ENCODE measurements around the gene SMIM35. TPM values are rescaled to one million over a fixed set of nuclear protein-coding genes. Genes with fewer than 3 reads are reported as not detected.

The SMIM35 gene
- total RNA-seq, 1 experiment from 2014 or later, result not detected

DNA sequence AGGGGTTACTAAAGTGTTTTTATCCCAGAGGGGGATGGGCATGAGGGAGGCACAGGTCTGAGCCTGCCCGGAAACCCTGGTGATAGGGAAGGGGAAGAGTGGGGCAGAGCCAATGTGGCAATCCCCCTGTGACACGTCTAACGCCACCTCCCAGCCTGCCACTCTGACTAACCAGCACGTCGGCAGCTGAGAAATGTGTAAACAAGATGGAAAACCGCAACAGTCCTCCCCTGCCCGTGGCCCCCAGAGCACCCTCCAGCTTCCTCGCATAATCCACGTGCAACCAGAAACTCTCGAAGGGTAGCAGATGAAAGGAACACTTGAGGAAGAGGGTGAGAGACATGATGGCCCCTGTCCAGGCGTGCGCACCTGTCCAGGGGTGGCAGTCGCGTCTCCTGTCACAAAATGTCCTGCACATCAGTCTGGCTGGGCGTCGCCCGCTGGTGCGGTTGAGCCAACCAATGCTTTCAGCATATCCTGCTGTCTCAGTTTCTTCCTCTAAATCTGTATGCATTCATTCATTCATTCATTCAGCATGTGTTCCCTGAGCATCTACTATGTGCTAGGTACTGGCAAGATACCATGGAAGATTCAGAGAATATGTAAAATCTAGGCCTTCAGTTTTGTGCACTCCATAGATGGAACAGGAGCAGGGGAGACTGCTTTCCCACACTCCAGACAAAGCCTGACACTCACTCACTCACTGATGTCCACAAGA lies 5.4 kb downstream of the SMIM35 start:
- no peak overlapping the region for H3K4ac ChIP-seq (ENCODE audit: low read depth, low read length)
- H3T11ph ChIP-seq (ENCODE audit: low read length), result no peak overlapping the region
- no peak overlapping the region for H3K9ac ChIP-seq (ENCODE audit: extremely low read depth, insufficient read length, low read length)
- no peak overlapping the region for H3K23ac ChIP-seq (ENCODE audit: insufficient read length, low read depth, low read length)
- H3K27me3 Mint-ChIP-seq (ENCODE audit: low read depth), result peaks cover 18% of the 10 kb centered on the region
- H2BK15ac ChIP-seq (ENCODE audit: low read depth, low read length), result no peak overlapping the region
- H2BK20ac ChIP-seq (ENCODE audit: low read depth, low read length, poor library complexity, severe bottlenecking), result no peak overlapping the region
- no peak overlapping the region for H3K4me3 Mint-ChIP-seq
- no peaks in the 10 kb centered on the region for H3K27me3 ChIP-seq (ENCODE audit: insufficient read depth, low read length)
- no peak overlapping the region for H3K56ac ChIP-seq (ENCODE audit: insufficient read length, low read depth, low read length)
- H4K8ac ChIP-seq (replicated peaks; ENCODE audit: insufficient read length, low read depth, low read length), result no peak overlapping the region
- H2BK12ac ChIP-seq (ENCODE audit: insufficient read length, low read depth, low read length), result no peak overlapping the region
- no CpG with 5 or more reads among the region's 18 CpGs for WGBS (ENCODE audit: extremely low coverage, insufficient read length, low lambda C conversion rate)
- H3K4me1 Mint-ChIP-seq, result peaks cover 14 to 34% of the 10 kb centered on the region in 2 experiments
- no peaks in the 10 kb centered on the region for H3K9me3 ChIP-seq (ENCODE audit: control insufficient read depth, low read depth, low read length)
- H3K18ac ChIP-seq (ENCODE audit: insufficient read length, low read depth, low read length), result no peak overlapping the region
- no peaks in the 10 kb centered on the region for H3K23me2 ChIP-seq (ENCODE audit: insufficient read length, low read depth, low read length, poor library complexity, severe bottlenecking)
- no peak overlapping the region for H2AK5ac ChIP-seq (ENCODE audit: insufficient read length, low read length)
- no peaks in the 10 kb centered on the region for H3K79me1 ChIP-seq (ENCODE audit: insufficient read depth, low read depth, low read length, poor library complexity, severe bottlenecking)
- no peaks in the 10 kb centered on the region for H4K20me1 ChIP-seq (ENCODE audit: control insufficient read depth, insufficient read depth, insufficient read length)
- H3K79me2 ChIP-seq (ENCODE audit: insufficient read depth, low read length), result no peaks in the 10 kb centered on the region
- no peak overlapping the region for H4K91ac ChIP-seq (ENCODE audit: insufficient read length, low read depth, low read length)
- peaks cover under 1 to 1% of the 10 kb centered on the region in 2 experiments; a peak in 1 of 5 replicates for H3K9me3 Mint-ChIP-seq
- H4K5ac ChIP-seq (ENCODE audit: insufficient read length, low read depth, low read length), result no peak overlapping the region
- DNase-seq, result no peak
- H3K4me2 ChIP-seq (ENCODE audit: insufficient read depth, insufficient read length, low read length), result no peak overlapping the region
- no peaks in the 10 kb centered on the region; the same call in 1 of the 2 replicates for H3K4me1 ChIP-seq (ENCODE audit: insufficient read depth, low read length)
- no peak overlapping the region for H3K14ac ChIP-seq (ENCODE audit: insufficient read depth, low read length)
- no peak overlapping the region for H2AFZ ChIP-seq (ENCODE audit: low read length)
- no peaks in the 10 kb centered on the region; a peak in 2 of 7 replicates for H3K36me3 Mint-ChIP-seq (ENCODE audit: insufficient read depth in 1 of 3, low read depth in 3 of 3)
- no peak overlapping the region for H2BK120ac ChIP-seq (ENCODE audit: low read depth, low read length, poor library complexity, severe bottlenecking)
- no peak overlapping the region for H2BK5ac ChIP-seq (ENCODE audit: insufficient read length, low read length)
- TF ChIP-seq, protein P1, sequence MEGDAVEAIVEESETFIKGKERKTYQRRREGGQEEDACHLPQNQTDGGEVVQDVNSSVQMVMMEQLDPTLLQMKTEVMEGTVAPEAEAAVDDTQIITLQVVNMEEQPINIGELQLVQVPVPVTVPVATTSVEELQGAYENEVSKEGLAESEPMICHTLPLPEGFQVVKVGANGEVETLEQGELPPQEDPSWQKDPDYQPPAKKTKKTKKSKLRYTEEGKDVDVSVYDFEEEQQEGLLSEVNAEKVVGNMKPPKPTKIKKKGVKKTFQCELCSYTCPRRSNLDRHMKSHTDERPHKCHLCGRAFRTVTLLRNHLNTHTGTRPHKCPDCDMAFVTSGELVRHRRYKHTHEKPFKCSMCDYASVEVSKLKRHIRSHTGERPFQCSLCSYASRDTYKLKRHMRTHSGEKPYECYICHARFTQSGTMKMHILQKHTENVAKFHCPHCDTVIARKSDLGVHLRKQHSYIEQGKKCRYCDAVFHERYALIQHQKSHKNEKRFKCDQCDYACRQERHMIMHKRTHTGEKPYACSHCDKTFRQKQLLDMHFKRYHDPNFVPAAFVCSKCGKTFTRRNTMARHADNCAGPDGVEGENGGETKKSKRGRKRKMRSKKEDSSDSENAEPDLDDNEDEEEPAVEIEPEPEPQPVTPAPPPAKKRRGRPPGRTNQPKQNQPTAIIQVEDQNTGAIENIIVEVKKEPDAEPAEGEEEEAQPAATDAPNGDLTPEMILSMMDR (conservative IDR thresholded peaks at IDR 0.05), result no peak
- H3K27ac Mint-ChIP-seq, result no peak overlapping the region; a peak in 1 of 7 replicates
- no peak overlapping the region for H3K27ac ChIP-seq (ENCODE audit: insufficient read length, low read depth, low read length)

Data from H9 (cell line).